HG02852 (cell line): Measurements from ENCODE around the gene ARAP2.
"Not testable (repeated sequence)": the region's sequence is repeated elsewhere in the genome, so short reads cannot be mapped to it uniquely, and the experiment has no call there.

ENCODE experiments used
- ATAC-seq: cut with Tn5 transposase; IDR thresholded peaks from one replicate; pipeline ENCODE4 v1.9.1; 2021; ENCODE audit warnings: mild to moderate bottlenecking, moderate library complexity; ENCODE audit not compliant: unreplicated experiment

Gene ARAP2

GRCh38 chr4:36183665-36184393 lies 60.5 kb downstream of the ARAP2 start:
- ATAC-seq, result no peak

DNA sequence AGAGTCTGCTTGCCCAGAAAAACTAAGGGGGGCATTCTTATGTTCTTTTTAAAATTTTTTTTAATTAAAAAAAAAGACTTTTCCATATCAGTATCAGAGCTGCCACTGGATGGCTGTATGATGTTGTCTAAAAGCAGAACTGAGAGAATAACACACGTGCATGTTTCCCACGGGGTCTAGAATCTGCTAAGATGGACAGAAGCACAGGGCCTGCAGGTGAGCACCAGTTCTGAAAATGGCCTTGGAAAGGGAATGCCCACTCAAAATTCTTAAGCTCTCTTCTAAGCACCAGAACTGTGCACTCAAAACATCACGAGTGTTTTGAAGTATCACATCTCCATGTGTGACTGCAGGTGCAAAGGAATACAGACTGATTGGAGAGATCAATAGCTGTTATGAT lies 61.1 kb downstream of the ARAP2 start:
- ATAC-seq, result no peak

- ATAC-seq, result not testable (repeated sequence)
Observed at GRCh38 chr4:36182315-36182714, 62.0 kb downstream of the ARAP2 start.

DNA sequence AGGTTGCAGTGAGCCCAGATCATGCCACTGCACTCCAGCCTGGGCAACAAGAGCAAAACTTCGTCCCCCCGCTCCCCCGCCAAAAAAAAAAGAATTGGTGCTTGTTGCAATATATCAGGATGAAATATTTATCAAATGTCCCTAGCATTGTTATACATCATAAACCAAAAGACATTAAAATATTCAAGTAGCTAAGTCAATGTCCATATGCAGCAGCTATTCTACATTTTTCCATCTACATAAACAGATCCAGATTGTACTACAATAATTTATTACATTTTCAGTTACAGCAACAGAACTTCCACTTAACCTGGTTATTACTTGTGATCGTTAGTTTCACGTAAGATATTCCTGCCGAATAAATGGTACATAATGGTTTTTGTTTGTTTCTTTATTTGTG lies 64.1 kb downstream of the ARAP2 start:
- no peak for ATAC-seq

DNA sequence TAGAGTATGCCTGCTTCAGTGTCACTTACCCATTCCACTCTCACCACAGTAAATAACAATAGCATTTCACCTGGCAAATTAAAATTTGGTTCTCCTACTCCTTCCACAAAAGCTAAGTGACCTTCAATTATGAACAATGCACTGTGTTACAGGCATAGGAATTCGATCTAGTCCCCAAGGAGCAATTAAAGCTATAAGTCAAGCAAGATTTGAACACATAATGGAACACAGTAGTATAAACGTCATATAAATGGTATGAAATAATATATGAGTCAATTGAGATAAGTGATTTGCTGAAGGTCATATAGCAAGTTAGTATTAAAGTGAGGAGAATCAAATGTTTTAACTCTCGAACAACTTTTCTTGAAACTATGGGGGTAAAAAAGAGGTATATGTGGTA lies 65.8 kb downstream of the ARAP2 start:
- ATAC-seq, result no peak

- ATAC-seq, result no peak
Observed at GRCh38 chr4:36177946-36178345, 66.4 kb downstream of the ARAP2 start.

DNA sequence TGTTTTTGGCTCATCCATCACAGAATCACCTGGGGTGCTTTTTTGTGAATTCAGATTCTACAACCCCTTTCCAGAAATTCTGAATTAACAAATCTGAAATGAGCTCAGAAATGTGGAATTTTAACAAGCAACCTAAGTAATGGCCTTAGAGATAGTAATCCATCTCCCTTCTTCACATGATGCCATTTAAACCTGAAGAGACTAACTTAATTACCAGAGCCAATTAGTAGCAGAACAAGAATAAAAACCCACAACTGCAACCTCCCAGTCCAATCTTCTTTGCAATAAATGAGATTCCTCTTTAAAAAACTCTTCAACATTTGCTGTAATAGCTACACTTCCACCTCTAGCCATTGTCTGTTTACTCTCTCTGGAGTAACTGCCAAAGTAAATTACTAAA lies 69.7 kb downstream of the ARAP2 start:
- ATAC-seq, result no peak

DNA sequence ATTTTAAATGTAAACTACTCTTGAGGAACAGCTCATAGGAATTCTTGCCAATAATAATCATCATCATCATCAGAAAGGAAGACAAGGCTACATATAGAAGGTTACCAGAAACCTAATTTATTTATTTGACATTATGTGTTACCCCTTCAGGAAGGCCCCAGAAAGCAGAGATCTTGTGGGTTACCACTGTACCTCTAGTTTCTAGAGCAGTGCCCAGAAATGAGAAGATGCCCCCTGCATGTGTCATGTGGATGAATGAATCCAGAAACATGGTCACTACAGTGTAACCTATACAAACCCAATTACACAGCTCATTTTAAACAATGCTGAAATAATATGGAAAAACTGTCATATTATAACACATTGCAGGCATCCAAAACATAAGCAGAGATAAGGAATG lies 70.4 kb downstream of the ARAP2 start:
- no peak for ATAC-seq

DNA sequence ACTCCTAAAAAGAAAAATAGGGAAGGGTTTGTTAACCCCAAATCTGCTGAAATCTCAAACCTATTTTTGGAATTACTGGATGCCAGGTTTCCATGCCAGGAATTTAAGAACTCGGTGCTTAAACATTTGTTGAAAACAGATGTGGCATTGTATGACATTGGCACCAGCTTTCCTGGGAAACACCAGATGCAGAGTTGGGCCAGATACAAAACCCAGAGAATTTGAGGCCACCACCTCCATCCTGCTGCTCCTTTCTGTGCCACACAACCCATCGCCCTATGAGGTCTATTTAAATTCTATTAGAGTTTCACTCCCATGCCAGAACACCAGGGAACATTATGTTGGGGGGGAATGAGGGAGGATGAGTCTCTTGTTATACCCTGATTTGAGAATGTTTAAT lies 71.7 kb downstream of the ARAP2 start:
- no peak for ATAC-seq

DNA sequence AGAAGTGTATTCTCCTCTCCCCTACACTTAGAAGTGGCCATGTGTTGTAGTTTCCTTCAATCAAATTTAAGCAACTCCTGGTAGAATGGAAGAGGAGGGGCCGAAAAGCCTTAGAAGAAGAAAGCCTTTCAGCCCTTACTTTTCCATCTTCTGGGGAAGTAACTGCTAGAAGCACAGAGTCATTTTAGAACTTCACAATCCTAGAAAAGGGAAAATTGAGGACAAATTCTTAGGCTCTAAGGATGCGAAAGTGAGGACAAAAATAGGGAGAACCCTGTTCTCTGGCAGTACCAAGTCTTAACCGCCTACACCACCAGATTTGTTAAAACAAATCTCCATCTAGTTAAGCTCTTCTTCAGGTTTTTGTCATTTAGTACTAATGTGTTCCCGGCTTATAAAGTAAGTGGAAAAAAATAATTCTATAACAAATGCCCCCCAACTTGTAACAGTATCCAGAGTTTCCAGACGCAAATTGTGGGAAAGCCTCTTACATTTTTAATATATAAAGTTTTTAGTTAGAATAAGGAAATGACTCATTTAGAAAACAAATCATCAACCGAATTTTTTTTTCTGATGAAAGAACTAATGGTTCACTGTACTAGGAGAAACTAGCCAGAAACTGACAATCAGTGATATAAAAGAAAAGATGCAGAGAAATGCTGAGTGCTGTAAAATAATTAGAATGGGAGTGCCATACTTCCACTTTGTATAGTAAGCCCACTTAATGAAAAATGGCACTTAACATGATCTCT lies 76.0 kb downstream of the ARAP2 start:
- no peak for ATAC-seq

DNA sequence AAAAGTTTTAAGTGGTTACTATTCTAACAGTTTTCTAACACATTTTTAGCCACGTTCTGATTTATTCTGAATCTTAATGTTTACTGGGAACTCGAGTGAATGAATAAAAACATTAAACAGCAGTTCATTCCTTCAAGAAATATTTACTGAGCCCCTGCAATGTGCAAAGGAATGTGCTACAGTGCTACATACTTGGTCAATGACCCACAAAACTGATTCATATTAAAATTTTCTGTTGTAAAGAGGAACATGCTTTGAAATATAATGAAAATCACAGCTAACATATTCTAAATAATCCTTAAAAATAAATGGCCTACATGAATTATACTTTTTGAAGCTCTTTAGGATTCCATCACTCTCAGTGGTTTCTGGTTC lies 78.7 kb downstream of the ARAP2 start:
- no peak for ATAC-seq

DNA sequence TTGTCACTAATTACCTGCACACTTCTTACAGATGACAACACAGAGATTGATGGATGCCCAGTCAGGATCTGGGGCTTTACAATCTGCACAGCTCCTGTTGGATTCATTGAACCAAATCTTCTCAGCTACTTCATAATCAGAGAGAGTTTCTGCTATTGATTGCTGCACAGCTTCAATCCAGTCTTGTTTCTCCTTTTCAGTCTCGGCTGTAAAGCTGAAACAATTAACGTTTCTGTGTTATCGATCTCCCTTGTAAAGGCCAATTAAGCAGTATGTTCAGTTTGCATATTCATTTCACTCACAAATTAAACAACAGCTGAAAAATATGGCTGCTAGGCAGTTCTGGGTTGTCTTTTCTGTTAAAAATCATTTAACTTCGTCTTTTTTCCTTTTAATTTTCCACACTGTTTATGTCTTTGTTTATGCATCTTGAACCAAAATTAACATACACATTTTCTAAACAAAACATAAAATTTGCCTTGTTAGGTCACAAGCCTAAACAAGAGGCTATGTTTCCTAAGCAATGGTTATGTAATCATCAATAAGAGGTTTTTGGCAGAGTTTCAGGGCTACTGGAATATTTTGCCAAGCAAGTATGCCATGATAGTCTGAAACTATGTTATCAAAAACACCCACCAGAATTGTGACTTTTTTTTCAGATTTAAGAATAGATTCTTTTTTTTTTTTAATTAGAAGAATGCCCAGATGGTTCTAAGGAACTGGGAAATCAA lies 79.2 kb downstream of the ARAP2 start:
- no peak for ATAC-seq

DNA sequence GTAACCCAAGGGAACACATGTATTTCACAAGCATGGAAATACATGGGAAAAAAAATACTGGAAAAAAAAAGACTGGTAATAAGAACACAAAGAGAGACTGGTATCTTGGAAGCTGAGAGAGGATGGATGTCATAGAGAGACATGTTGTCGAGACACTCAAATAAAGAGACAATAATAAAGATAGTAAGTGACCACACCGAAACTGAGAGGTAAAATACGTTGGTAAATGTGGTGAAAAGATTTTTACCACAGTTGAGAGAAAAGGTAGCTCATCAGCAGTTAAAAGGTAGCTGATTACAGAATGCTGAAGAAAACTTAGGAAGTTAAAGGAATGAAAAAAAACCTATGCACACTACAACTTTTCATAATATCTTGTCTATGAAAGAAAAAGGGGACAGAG lies 81.1 kb downstream of the ARAP2 start:
- no peak for ATAC-seq

GRCh38 chr4:36159208-36159607 lies 85.1 kb downstream of the ARAP2 start:
- ATAC-seq, result no peak

DNA sequence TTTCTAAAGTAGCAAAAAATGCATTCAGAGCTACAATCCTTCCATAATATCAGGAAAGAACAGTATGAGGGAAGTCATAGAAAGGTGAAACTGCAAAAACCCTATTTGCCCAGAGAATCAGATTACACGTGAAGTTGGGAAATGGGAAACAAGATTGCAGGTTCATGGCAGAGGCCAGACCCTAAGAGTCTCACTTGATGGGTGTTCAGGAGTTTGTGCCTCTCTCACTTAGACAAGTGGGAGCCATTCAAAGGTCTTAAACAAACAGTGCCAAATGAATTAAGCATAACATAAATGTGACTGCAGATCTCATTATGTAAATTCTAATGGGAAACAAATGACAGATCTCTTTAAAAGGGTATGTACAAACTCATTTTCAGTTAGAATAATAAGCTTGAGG lies 91.6 kb downstream of the ARAP2 start:
- no peak for ATAC-seq

DNA sequence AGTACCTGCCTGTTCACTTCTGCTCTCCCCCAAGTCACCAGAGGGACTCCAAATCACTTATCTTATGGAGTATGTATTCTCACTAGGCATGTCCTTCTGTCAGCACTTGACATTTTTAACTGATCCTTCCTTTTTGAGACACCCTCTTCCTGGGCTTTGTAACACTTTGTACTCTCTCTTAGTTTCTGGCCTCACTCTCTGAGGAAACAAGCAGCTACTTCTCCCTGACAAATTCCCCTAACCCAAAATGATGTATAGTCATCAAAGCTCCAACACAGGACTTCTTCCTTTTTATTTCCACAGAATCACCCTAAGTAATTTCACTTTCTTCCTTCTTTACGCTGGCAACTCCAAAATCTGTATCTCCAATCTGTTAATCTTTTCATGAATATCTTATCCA lies 101.8 kb downstream of the ARAP2 start:
- no peak for ATAC-seq

- no peak for ATAC-seq
Observed at GRCh38 chr4:36141186-36141585, 103.1 kb downstream of the ARAP2 start.

- no peak for ATAC-seq
Observed at GRCh38 chr4:36140421-36140820, 103.9 kb downstream of the ARAP2 start.

DNA sequence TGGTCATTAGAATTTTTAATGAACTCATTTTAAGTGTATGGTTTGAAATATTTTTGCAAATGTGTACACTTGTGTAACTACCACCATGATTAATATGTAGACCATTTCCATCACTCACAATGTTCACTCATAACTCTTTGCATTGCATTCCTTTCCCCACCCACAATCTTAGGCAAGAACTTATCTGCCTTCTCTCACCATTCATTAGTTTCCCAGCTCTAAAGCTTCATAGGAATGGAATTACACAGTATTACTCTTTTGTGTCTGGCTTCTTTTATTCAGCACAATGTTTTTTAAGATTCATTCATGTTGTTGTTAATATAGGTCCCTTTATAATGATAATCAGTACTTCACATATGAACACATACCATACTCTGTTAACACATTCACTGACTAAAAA lies 106.1 kb downstream of the ARAP2 start:
- no peak for ATAC-seq

DNA sequence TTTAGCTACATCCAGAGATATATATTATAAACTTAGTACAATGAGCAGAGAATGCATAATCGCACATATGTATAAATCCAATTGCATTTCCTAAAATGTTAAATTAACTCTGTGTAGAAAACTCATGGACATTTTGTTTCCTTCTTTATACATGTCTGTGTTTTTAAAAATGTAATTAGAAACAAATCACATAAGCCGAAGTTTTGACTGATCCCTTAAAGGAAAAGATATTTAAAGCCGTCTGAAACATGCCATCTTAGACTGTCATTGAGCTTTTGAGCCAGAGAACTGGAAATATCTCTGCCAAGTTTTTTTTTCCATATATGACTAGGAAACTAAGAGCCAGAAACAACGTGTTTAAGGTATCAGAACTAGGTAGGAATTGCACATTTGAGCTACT lies 107.0 kb downstream of the ARAP2 start:
- ATAC-seq, result no peak

GRCh38 chr4:36133658-36134057 lies 110.7 kb downstream of the ARAP2 start:
- no peak for ATAC-seq

DNA sequence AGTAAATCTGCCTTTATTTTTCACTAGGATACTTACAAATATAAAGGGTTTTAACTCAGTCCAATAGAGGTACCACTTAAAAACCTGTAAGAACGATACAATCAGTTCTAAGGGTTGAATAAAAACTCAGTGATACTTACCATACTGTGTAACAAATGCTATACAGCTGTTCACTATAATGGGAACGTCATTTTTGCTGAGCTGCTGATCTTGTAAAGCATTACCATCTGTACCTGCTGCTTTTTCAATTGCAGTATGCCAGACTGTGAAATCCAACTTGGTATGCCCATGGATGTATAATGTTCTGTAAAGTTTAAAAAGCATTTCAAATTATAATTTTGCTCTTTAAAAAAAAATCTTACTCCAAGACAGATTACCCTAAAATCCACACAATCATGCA lies 111.2 kb downstream of the ARAP2 start:
- no peak for ATAC-seq
